HG02840 (cell line): ENCODE results near the gene WDR77.
A peak's percentile ranks its signal among the peaks of the same experiment; 100 is the strongest.

Experiments used
- ATAC-seq: cut with Tn5 transposase; IDR thresholded peaks from one replicate; pipeline ENCODE4 v1.9.1; 2021; ENCODE audit warnings: mild to moderate bottlenecking, moderate library complexity, moderate number of reproducible peaks; ENCODE audit not compliant: unreplicated experiment, low FRiP score

WDR77 gene

GRCh38 chr1:111470596-111470995, 21.5 kb upstream of the WDR77 start:
- ATAC-seq = no peak

- ATAC-seq = no peak
These were observed 20.5 kb upstream of the WDR77 start for GRCh38 chr1:111469539-111469938.

- ATAC-seq = no peak
These were observed 19.7 kb upstream of the WDR77 start for GRCh38 chr1:111468717-111469100.

- ATAC-seq = no peak
These were observed 19.0 kb upstream of the WDR77 start for GRCh38 chr1:111467865-111468716.

- ATAC-seq = no peak
These were observed 17.4 kb upstream of the WDR77 start for GRCh38 chr1:111466480-111466879.

GRCh38 chr1:111465754-111466153, 16.7 kb upstream of the WDR77 start:
- ATAC-seq = no peak

GRCh38 chr1:111463029-111463683, 14.1 kb upstream of the WDR77 start:
- no peak for ATAC-seq

GRCh38 chr1:111462370-111463028, 13.4 kb upstream of the WDR77 start:
- no peak for ATAC-seq

- ATAC-seq = no peak
These were observed 12.7 kb upstream of the WDR77 start for GRCh38 chr1:111461765-111462164.

- no peak for ATAC-seq
These were observed 6.6 kb upstream of the WDR77 start for GRCh38 chr1:111455642-111456031.

- ATAC-seq = no peak
These were observed 6.0 kb upstream of the WDR77 start for GRCh38 chr1:111454859-111455641.

GRCh38 chr1:111453706-111454105, 4.7 kb upstream of the WDR77 start:
- no peak for ATAC-seq

- no peak for ATAC-seq
These were observed 3.5 kb upstream of the WDR77 start for GRCh38 chr1:111452581-111452980.

GRCh38 chr1:111450185-111450584, 1.1 kb upstream of the WDR77 start:
- ATAC-seq = no peak

GRCh38 chr1:111449703-111450017, 604 bp upstream of the WDR77 start:
- no peak for ATAC-seq

GRCh38 chr1:111448482-111448917, 556 bp downstream of the WDR77 start:
- peak; percentile 2 for ATAC-seq

- ATAC-seq = no peak
These were observed 1.8 kb downstream of the WDR77 start for GRCh38 chr1:111446967-111447892.

GRCh38 chr1:111446546-111446945, 2.5 kb downstream of the WDR77 start:
- no peak for ATAC-seq

- no peak for ATAC-seq
These were observed 5.0 kb downstream of the WDR77 start for GRCh38 chr1:111444031-111444430.

- ATAC-seq = no peak
These were observed 6.6 kb downstream of the WDR77 start for GRCh38 chr1:111442457-111442856.
